Neural progenitor cell (in vitro differentiated cells): ENCODE measurements around the gene SPATA16. TPM values are rescaled to one million over a fixed set of nuclear protein-coding genes. Genes with fewer than 3 reads are reported as not detected.
"Not testable (repeated sequence)": the region's sequence is repeated elsewhere in the genome, so short reads cannot be mapped to it uniquely, and the experiment has no call there.

ENCODE experiments used
- DNase-seq: peaks from one replicate; pipeline ENCODE4 v3.0.0-alpha.2; 2016; ENCODE audit warnings: low spot score
- H2AFZ ChIP-seq: fragments of 200-600 bp; sonication (generic); replicated peaks from 2 replicates; pipeline ENCODE4 v1.6.1; 2016; ENCODE audit warnings: antibody characterized with exemption
- H3F3A ChIP-seq: fragments of 200-600 bp; sonication (generic); 2 replicates; pipeline ENCODE4 v1.6.1; 2016; ENCODE audit warnings: antibody characterized with exemption, low read depth
- H3K27ac ChIP-seq: fragments of 200-600 bp; sonication (generic); 2 replicates; pipeline ENCODE4 v1.5.1; 2016; ENCODE audit warnings: mild to moderate bottlenecking
- H3K27me3 ChIP-seq: fragments of 200-600 bp; sonication (generic); 2 replicates; pipeline ENCODE4 v1.6.1; 2016; ENCODE audit warnings: mild to moderate bottlenecking, moderate library complexity
- H3K36me3 ChIP-seq: fragments of 200-600 bp; sonication (generic); 2 replicates; pipeline ENCODE4 v1.5.1; 2016
- H3K4me1 ChIP-seq: fragments of 200-600 bp; sonication (generic); 2 replicates; pipeline ENCODE4 v1.6.1; 2016; ENCODE audit warnings: mixed run types
- H3K4me2 ChIP-seq: fragments of 200-600 bp; sonication (generic); 2 replicates; pipeline ENCODE4 v1.6.1; 2016
- H3K4me3 ChIP-seq: fragments of 200-600 bp; sonication (generic); 2 replicates; pipeline ENCODE4 v1.5.1; 2016
- H3K79me2 ChIP-seq: fragments of 200-600 bp; sonication (generic); 2 replicates; pipeline ENCODE4 v1.6.1; 2016; ENCODE audit warnings: low read depth
- H3K9ac ChIP-seq: fragments of 200-600 bp; sonication (generic); 2 replicates; pipeline ENCODE4 v1.6.1; 2016
- H3K9me3 ChIP-seq: fragments of 200-600 bp; sonication (generic); 2 replicates; pipeline ENCODE4 v1.5.1; 2016; ENCODE audit warnings: low read depth
- H4K20me1 ChIP-seq: fragments of 200-600 bp; sonication (generic); 2 replicates; pipeline ENCODE4 v1.6.1; 2016; ENCODE audit warnings: low read depth
- H3K27ac Mint-ChIP-seq: 3 replicates; pipeline ENCODE4 v1.8.0; 2021; ENCODE audit warnings: mixed read lengths
- H3K27me3 Mint-ChIP-seq: 2 replicates; pipeline ENCODE4 v1.8.0; 2022; ENCODE audit warnings: low read depth, mild to moderate bottlenecking, inconsistent platforms, moderate library complexity, mixed read lengths; ENCODE audit not compliant: insufficient read depth
- H3K36me3 Mint-ChIP-seq: 3 replicates; pipeline ENCODE4 v1.8.0; 2021; ENCODE audit warnings: mixed read lengths
- H3K4me1 Mint-ChIP-seq: 3 replicates; pipeline ENCODE4 v1.8.0; 2021; ENCODE audit warnings: mixed read lengths
- H3K4me3 Mint-ChIP-seq: 3 replicates; pipeline ENCODE4 v1.8.0; 2021; ENCODE audit warnings: mild to moderate bottlenecking, moderate library complexity, mixed read lengths
- H3K9me3 Mint-ChIP-seq: 3 replicates; pipeline ENCODE4 v1.8.0; 2020; ENCODE audit warnings: mixed read lengths
- EZH2 ChIP-seq: fragments of 200-600 bp; sonication (generic); IDR thresholded peaks from 2 replicates; pipeline ENCODE4 v1.6.1; 2017; ENCODE audit warnings: antibody characterized with exemption, mild to moderate bottlenecking, moderate library complexity
- EZH2phosphoT487 ChIP-seq: fragments of 200-600 bp; sonication (generic); IDR thresholded peaks from 2 replicates; pipeline ENCODE4 v1.6.1; 2017; ENCODE audit warnings: antibody characterized with exemption
- total RNA-seq: library from RNA; depleted of rRNA; stranded (reverse); fragments of >200 nt; gene quantifications from 2 replicates; pipeline ENCODE4 v1.2.3, GENCODE V29; 2015; ENCODE audit warnings: low replicate concordance
- TF ChIP-seq, protein P1 (sequence below): fragments of 200-600 bp; sonication (generic); IDR thresholded peaks from 2 replicates; pipeline ENCODE4 v1.5.1; 2017; ENCODE audit warnings: antibody characterized with exemption, mild to moderate bottlenecking

Gene SPATA16
- total RNA-seq, 1 donor from 2014 or later: not detected

DNA sequence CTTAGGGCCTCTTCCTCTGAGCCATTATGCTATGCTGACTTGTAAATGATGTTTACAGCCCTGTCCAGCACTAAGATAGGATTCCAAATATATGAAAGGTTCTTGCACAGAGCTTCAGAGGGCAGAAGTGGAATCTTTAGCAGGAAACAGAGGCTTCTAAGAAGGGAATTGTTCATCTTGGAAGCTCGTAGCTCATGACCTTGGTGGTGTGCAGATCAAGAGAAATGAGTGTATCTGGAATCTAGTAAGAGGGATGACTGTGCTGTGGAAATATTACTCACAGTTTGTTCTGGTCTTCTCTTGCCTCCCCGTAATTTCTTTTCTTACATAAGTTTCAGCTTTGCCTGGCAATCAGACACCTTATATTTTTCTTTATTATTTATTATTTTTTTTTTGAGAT is 175.8 kb downstream of the SPATA16 start:
- no peaks in the 10 kb centered on the region for H3K36me3 ChIP-seq
- H4K20me1 ChIP-seq: no peaks in the 10 kb centered on the region
- H3K79me2 ChIP-seq: no peaks in the 10 kb centered on the region
- no peaks in the 10 kb centered on the region for H3K27me3 ChIP-seq
- no peak overlapping the region for H3K27ac Mint-ChIP-seq
- H3K36me3 Mint-ChIP-seq: no peaks in the 10 kb centered on the region
- no peak overlapping the region for H3K4me3 ChIP-seq
- H3K9me3 Mint-ChIP-seq: no peaks in the 10 kb centered on the region
- H3K27me3 Mint-ChIP-seq: no peaks in the 10 kb centered on the region
- no peak overlapping the region for H3K4me3 Mint-ChIP-seq
- no peaks in the 10 kb centered on the region for H3K9me3 ChIP-seq
- no peak overlapping the region for H3K27ac ChIP-seq
- H3K9ac ChIP-seq: no peak overlapping the region
- TF ChIP-seq, protein P1, sequence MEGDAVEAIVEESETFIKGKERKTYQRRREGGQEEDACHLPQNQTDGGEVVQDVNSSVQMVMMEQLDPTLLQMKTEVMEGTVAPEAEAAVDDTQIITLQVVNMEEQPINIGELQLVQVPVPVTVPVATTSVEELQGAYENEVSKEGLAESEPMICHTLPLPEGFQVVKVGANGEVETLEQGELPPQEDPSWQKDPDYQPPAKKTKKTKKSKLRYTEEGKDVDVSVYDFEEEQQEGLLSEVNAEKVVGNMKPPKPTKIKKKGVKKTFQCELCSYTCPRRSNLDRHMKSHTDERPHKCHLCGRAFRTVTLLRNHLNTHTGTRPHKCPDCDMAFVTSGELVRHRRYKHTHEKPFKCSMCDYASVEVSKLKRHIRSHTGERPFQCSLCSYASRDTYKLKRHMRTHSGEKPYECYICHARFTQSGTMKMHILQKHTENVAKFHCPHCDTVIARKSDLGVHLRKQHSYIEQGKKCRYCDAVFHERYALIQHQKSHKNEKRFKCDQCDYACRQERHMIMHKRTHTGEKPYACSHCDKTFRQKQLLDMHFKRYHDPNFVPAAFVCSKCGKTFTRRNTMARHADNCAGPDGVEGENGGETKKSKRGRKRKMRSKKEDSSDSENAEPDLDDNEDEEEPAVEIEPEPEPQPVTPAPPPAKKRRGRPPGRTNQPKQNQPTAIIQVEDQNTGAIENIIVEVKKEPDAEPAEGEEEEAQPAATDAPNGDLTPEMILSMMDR: no peak
- TF ChIP-seq EZH2phosphoT487 (no peak), EZH2 (no peak)
- H3K4me1 ChIP-seq: no peaks in the 10 kb centered on the region
- H3K4me2 ChIP-seq: no peak overlapping the region
- H3F3A ChIP-seq: no peaks in the 10 kb centered on the region
- H3K4me1 Mint-ChIP-seq: no peaks in the 10 kb centered on the region
- no peak overlapping the region for H2AFZ ChIP-seq
- no peak for DNase-seq

GRCh38 chr3:172960626-172961182 is 180.3 kb downstream of the SPATA16 start:
- H3K4me1 Mint-ChIP-seq: not testable (repeated sequence)

DNA sequence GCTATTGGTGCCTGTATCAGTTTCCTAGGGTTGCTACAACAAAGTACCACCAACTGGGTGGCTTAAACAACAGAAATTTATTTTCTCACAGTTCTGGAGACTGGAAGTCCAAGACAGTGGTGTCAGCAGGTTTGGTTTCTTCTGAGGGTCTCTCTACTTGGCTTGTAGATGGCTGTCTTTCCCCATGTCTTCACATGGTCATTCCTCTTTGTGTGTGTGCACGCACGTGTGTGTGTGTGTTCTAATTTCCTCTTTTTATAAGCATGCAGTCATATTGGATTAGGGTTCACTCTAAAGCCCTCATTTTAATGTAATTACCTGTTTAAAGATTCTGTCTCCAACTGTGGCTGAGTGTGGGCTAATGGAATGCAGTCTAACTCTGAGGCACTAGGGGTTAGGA is 182.5 kb downstream of the SPATA16 start:
- Histone ChIP-seq H3K79me2 (no peaks in the 10 kb centered on the region), H3K4me3 (no peak overlapping the region), H3K27ac (no peak overlapping the region), H3K4me1 (no peaks in the 10 kb centered on the region), H4K20me1 (no peaks in the 10 kb centered on the region), H3K36me3 (no peaks in the 10 kb centered on the region), H2AFZ (no peak overlapping the region), H3K9me3 (no peaks in the 10 kb centered on the region), H3F3A (no peaks in the 10 kb centered on the region), H3K9ac (no peak overlapping the region), H3K27me3 (no peaks in the 10 kb centered on the region), H3K4me2 (no peak overlapping the region)
- Mint-ChIP-seq H3K36me3 (no peaks in the 10 kb centered on the region), H3K4me3 (no peak overlapping the region), H3K4me1 (no peaks in the 10 kb centered on the region), H3K27ac (no peak overlapping the region), H3K27me3 (no peaks in the 10 kb centered on the region), H3K9me3 (no peaks in the 10 kb centered on the region)
- no peak for DNase-seq
- no peak for TF ChIP-seq EZH2phosphoT487
- TF ChIP-seq, protein P1: no peak
- no peak for TF ChIP-seq EZH2

More at GRCh38 chr3:172960626-172961182, 180.3 kb downstream of the SPATA16 start:
- H3K27me3 ChIP-seq, H3K36me3 Mint-ChIP-seq, H3K9me3 Mint-ChIP-seq, H3K4me3 ChIP-seq, H3K4me2 ChIP-seq, H3K27ac ChIP-seq, H3K9ac ChIP-seq, H3K27me3 Mint-ChIP-seq, DNase-seq, H2AFZ ChIP-seq, H3K79me2 ChIP-seq, H3K9me3 ChIP-seq, H3K36me3 ChIP-seq, H4K20me1 ChIP-seq, H3K27ac Mint-ChIP-seq, H3K4me1 ChIP-seq, H3F3A ChIP-seq, H3K4me3 Mint-ChIP-seq: not testable (repeated sequence)

DNA sequence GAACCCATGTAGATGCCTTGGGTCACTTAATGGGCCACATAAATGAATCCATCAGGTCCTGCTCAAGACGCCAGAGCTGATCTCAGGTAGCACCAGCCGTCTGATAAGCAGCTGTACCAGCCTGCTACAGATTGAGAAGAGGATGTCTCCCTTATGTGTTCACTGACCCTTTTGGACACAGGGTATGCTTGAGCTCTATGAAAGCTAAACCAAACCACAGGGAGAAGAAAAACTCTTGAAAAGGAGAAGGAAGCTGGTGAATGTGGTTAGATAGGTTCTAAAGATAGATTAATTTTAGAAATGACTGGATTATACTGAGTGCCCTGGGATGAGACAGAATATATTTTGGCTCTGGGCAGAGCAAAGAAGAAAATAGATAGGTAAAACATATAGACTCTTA is 187.5 kb downstream of the SPATA16 start:
- Histone ChIP-seq H3K9ac (no peak overlapping the region), H3K27me3 (no peaks in the 10 kb centered on the region), H3K9me3 (no peaks in the 10 kb centered on the region), H4K20me1 (no peaks in the 10 kb centered on the region), H3F3A (no peaks in the 10 kb centered on the region), H3K4me2 (no peak overlapping the region), H2AFZ (no peak overlapping the region), H3K27ac (no peak overlapping the region), H3K79me2 (no peaks in the 10 kb centered on the region), H3K36me3 (no peaks in the 10 kb centered on the region), H3K4me3 (no peak overlapping the region), H3K4me1 (no peaks in the 10 kb centered on the region)
- no peak overlapping the region for H3K27ac Mint-ChIP-seq
- TF ChIP-seq EZH2phosphoT487 (no peak), EZH2 (no peak)
- TF ChIP-seq, protein P1: no peak
- no peaks in the 10 kb centered on the region for H3K4me1 Mint-ChIP-seq
- no peak for DNase-seq
- no peaks in the 10 kb centered on the region for H3K36me3 Mint-ChIP-seq
- no peaks in the 10 kb centered on the region for H3K27me3 Mint-ChIP-seq
- H3K4me3 Mint-ChIP-seq: no peak overlapping the region
- H3K9me3 Mint-ChIP-seq: no peaks in the 10 kb centered on the region
